Nephron (organoid): ENCODE measurements around the gene ZBTB16.

ENCODE experiments used
- H3K27ac Mint-ChIP-seq, 3 experiments: 2 replicates each; pipeline ENCODE4 v1.8.0; 2020; ENCODE audit warnings: mixed read lengths in 3 of 3, mild to moderate bottlenecking in 2 of 3, moderate library complexity in 1 of 3
- H3K27me3 Mint-ChIP-seq: 2 replicates; pipeline ENCODE4 v1.8.0; 2021; ENCODE audit warnings: low read depth, mild to moderate bottlenecking, moderate library complexity, mixed read lengths
- H3K36me3 Mint-ChIP-seq: 2 replicates; pipeline ENCODE4 v1.8.0; 2020; ENCODE audit warnings: low read depth, mixed read lengths
- H3K4me1 Mint-ChIP-seq: 2 replicates; pipeline ENCODE4 v1.8.0; 2020; ENCODE audit warnings: mixed read lengths
- H3K4me3 Mint-ChIP-seq, 3 experiments: 2 replicates each; pipeline ENCODE4 v1.8.0; 2020; ENCODE audit warnings: mild to moderate bottlenecking in 3 of 3, mixed read lengths in 3 of 3, moderate library complexity in 2 of 3
- H3K9me3 Mint-ChIP-seq: 2 replicates; pipeline ENCODE4 v1.8.0; 2020; ENCODE audit warnings: mixed read lengths
- CTCF ChIP-seq, 3 experiments: fragments of 200-600 bp; sonication (generic); IDR thresholded peaks; one replicate each; pipeline ENCODE4 v1.5.0; 2021; ENCODE audit warnings: antibody characterized with exemption in 3 of 3; ENCODE audit not compliant: unreplicated experiment in 3 of 3

The ZBTB16 gene

DNA sequence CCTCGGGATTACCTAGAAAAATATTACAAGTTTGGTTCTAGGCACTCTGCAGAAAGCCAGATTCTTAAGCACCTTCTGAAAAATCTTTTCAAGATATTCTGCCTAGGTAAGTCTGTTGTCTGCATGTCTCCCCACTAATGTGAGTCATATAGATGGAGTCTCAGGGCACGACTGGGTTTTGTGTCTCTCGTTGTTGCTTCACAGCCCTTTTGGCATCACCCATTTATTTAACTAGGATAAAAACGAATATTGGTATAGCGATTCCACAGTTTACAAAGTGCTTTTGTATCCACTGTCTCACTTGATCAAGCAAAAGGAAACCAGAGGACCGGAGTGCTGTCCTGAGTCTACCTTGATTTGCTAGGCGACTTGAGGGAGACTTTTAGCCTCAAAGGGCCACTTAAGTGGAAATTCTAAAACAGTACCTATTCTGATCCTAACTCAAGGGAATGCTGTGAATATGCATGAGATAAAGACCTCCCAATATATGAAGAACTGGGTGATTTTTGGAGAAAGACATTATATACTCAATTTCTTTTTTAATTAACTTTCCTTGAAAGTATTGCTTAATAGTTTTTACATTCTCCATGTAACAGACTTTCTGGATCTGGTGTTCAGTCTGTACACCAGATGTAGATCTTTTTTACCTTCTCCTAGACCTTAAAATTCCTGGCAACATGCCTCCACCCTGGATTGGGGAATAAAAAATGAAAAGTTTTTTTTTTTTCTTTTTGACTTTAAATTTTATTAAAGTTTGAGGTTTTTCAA, 237.3 kb downstream of the ZBTB16 start:
- no peak for TF ChIP-seq CTCF (IDR thresholded peaks at IDR 0.05; ENCODE audit: unreplicated experiment in 3 of 3)
- no peaks in the 10 kb centered on the region for H3K27me3 Mint-ChIP-seq
- H3K4me3 Mint-ChIP-seq, result no peak overlapping the region
- peak overlapping the region in 2 of 3 experiments; percentile 79 to 88 for H3K27ac Mint-ChIP-seq
- peaks cover 4% of the 10 kb centered on the region for H3K36me3 Mint-ChIP-seq
- peaks cover 21% of the 10 kb centered on the region for H3K9me3 Mint-ChIP-seq
- peaks cover 14% of the 10 kb centered on the region for H3K4me1 Mint-ChIP-seq

DNA sequence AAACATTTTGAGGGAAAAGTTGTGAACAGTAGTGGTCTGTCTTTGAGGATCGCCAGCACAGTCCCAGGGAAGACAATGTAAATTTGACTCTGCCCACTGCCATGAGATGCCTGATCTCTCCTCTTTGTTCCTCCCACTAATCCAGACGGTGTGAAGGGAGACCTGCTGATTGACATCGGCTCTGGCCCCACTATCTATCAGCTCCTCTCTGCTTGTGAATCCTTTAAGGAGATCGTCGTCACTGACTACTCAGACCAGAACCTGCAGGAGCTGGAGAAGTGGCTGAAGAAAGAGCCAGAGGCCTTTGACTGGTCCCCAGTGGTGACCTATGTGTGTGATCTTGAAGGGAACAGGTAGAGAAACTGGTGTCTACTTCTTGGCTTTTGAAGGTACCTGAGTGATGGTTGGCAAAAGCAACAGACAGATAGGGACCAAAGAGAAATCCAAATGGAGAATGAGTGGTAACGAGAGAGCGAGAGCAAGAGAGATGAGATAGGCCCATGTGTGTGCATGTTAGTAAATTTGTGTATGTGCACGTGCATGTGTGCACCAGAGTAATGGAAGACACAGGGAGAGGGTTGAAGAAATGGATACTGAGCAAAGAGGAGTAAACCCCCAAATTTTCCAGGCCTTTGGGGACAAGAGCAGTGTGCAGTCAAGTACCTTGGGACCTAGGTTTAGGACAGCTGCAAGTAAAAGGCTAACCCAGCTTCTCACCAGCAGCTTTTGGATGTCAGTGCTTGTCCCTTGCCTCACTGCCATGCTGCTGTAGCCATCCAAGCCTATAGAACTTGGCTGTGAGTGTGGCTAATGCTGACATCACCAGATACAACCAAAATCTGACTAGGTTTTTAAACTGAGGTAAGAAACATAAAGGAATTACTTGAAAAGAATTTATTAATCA, 238.5 kb downstream of the ZBTB16 start:
- Mint-ChIP-seq H3K36me3 (peaks cover 4% of the 10 kb centered on the region), H3K9me3 (peaks cover 22% of the 10 kb centered on the region), H3K4me1 (peaks cover 10% of the 10 kb centered on the region), H3K4me3 (no peak overlapping the region), H3K27ac (no peak overlapping the region), H3K27me3 (no peaks in the 10 kb centered on the region)
- no peak for TF ChIP-seq CTCF (IDR thresholded peaks at IDR 0.05; ENCODE audit: unreplicated experiment in 3 of 3)

GRCh38 chr11:114298710-114299109, 239.2 kb downstream of the ZBTB16 start:
- H3K4me3 Mint-ChIP-seq, result no peak overlapping the region
- no peak for TF ChIP-seq CTCF (IDR thresholded peaks at IDR 0.05; ENCODE audit: unreplicated experiment in 3 of 3)
- peaks cover 4% of the 10 kb centered on the region for H3K36me3 Mint-ChIP-seq
- no peak overlapping the region for H3K27ac Mint-ChIP-seq
- no peaks in the 10 kb centered on the region for H3K27me3 Mint-ChIP-seq
- peaks cover 10% of the 10 kb centered on the region for H3K4me1 Mint-ChIP-seq
- H3K9me3 Mint-ChIP-seq, result peaks cover 22% of the 10 kb centered on the region
